Right atrium auricular region (tissue), 2 donors: Measurements from ENCODE around the gene ACSM5. TPM values are rescaled to one million over a fixed set of nuclear protein-coding genes. Genes with fewer than 3 reads are reported as not detected.
A peak's percentile ranks its signal among the peaks of the same experiment; 100 is the strongest.

Source experiments
- DNase-seq: peaks from one replicate; pipeline ENCODE4 v3.0.0-alpha.2; 2019; ENCODE audit warnings: low spot score
- H3K27ac ChIP-seq, 2 donors: fragments of 200-600 bp; sonication (generic); 1 replicate in 1 of 2; 2 replicates in 1 of 2; pipeline ENCODE4 v1.5.1; 2016 to 2019
- H3K27me3 ChIP-seq, 2 donors: fragments of 200-600 bp; sonication (generic); one replicate each; pipeline versions ENCODE4 v1.5.1 to v1.6.0; 2017 to 2019
- H3K36me3 ChIP-seq: fragments of 200-600 bp; sonication (generic); one replicate; pipeline ENCODE4 v1.5.1; 2016
- H3K4me1 ChIP-seq, 2 donors: fragments of 200-600 bp; sonication (generic); one replicate each; pipeline versions ENCODE4 v1.5.1 to v1.6.0; 2017 to 2019
- H3K4me3 ChIP-seq, 2 donors: fragments of 200-600 bp; sonication (generic); 1 replicate in 1 of 2; 2 replicates in 1 of 2; pipeline ENCODE4 v1.5.1; 2017 to 2019; ENCODE audit warnings: mild to moderate bottlenecking in 1 of 2, moderate library complexity in 1 of 2
- H3K9me3 ChIP-seq, 2 donors: fragments of 200-600 bp; sonication (generic); one replicate each; pipeline ENCODE4 v1.5.1; 2019
- CTCF ChIP-seq, 2 donors: fragments of 200-600 bp; sonication (generic); IDR thresholded peaks; one replicate each; pipeline ENCODE4 v1.5.1; 2019; ENCODE audit warnings: antibody characterized with exemption in 2 of 2
- total RNA-seq, 2 donors: library from RNA; depleted of rRNA; stranded (reverse); fragments of >200 nt; gene quantifications; one replicate each; pipeline ENCODE4 v1.1.0, GENCODE V29; 2016

ACSM5 gene
- total RNA-seq, 2 donors from 2014 or later: 1.7 TPM

- peak; percentile 71 for DNase-seq
- no peaks in the 10 kb centered on the region for H3K27me3 ChIP-seq
- peaks cover 0 to 9% of the 10 kb centered on the region in 2 donors for H3K4me1 ChIP-seq
- H3K36me3 ChIP-seq: no peaks in the 10 kb centered on the region
- TF ChIP-seq CTCF (IDR thresholded peaks at IDR 0.05): peak; percentile 80 to 91
- no peaks in the 10 kb centered on the region for H3K9me3 ChIP-seq
- H3K27ac ChIP-seq: no peak overlapping the region
- H3K4me3 ChIP-seq: peak overlapping the region in 1 of 2 donors; percentile 12
These were observed 23.2 kb upstream of the ACSM5 start for GRCh38 chr16:20385844-20386832.

- no peaks in the 10 kb centered on the region for H3K36me3 ChIP-seq
- peaks cover 0 to 9% of the 10 kb centered on the region in 2 donors for H3K4me1 ChIP-seq
- H3K27ac ChIP-seq: no peak overlapping the region
- no peaks in the 10 kb centered on the region for H3K9me3 ChIP-seq
- TF ChIP-seq CTCF (IDR thresholded peaks at IDR 0.05): no peak
- H3K27me3 ChIP-seq: no peaks in the 10 kb centered on the region
- no peak for DNase-seq
- H3K4me3 ChIP-seq: no peak overlapping the region
These were observed 21.4 kb upstream of the ACSM5 start for GRCh38 chr16:20387978-20388377.

GRCh38 chr16:20388854-20389253 lies 20.5 kb upstream of the ACSM5 start:
- no peak for DNase-seq
- no peaks in the 10 kb centered on the region for H3K36me3 ChIP-seq

GRCh38 chr16:20391045-20391444 lies 18.3 kb upstream of the ACSM5 start:
- no peaks in the 10 kb centered on the region for H3K36me3 ChIP-seq
- no peak for TF ChIP-seq CTCF (IDR thresholded peaks at IDR 0.05)
- peaks cover 0 to 9% of the 10 kb centered on the region in 2 donors for H3K4me1 ChIP-seq
- H3K4me3 ChIP-seq: no peak overlapping the region
- H3K9me3 ChIP-seq: no peaks in the 10 kb centered on the region
- no peak overlapping the region for H3K27ac ChIP-seq
- DNase-seq: no peak
- H3K27me3 ChIP-seq: no peaks in the 10 kb centered on the region

More at GRCh38 chr16:20388854-20389253, 20.5 kb upstream of the ACSM5 start:
- H3K9me3 ChIP-seq: no peaks in the 10 kb centered on the region
- TF ChIP-seq CTCF (IDR thresholded peaks at IDR 0.05): no peak
- H3K4me3 ChIP-seq: no peak overlapping the region
- no peaks in the 10 kb centered on the region for H3K27me3 ChIP-seq
- H3K27ac ChIP-seq: no peak overlapping the region
- H3K4me1 ChIP-seq: peaks cover 0 to 12% of the 10 kb centered on the region in 2 donors

- H3K27me3 ChIP-seq: no peaks in the 10 kb centered on the region
- H3K4me3 ChIP-seq: no peak overlapping the region
- no peaks in the 10 kb centered on the region for H3K36me3 ChIP-seq
- H3K9me3 ChIP-seq: no peaks in the 10 kb centered on the region
- no peak overlapping the region for H3K27ac ChIP-seq
- no peak for TF ChIP-seq CTCF (IDR thresholded peaks at IDR 0.05)
- peaks cover 0 to 7% of the 10 kb centered on the region in 2 donors for H3K4me1 ChIP-seq
- no peak for DNase-seq
These were observed 15.3 kb upstream of the ACSM5 start for GRCh38 chr16:20393801-20394577.
